Left ventricle myocardium inferior (tissue), 1 donor: Measurements from ENCODE around the gene SLC25A48. TPM values are rescaled to one million over a fixed set of nuclear protein-coding genes. Genes with fewer than 3 reads are reported as not detected.

ENCODE experiments used
- DNase-seq: peaks from one replicate; pipeline ENCODE4 v3.0.0-alpha.2; 2020
- H3K27ac ChIP-seq: fragments of 200-600 bp; replicated peaks from 2 replicates; pipeline ENCODE4 v1.8.0; 2021
- H3K27me3 ChIP-seq: fragments of 200-600 bp; 2 replicates; pipeline ENCODE4 v1.8.0; 2021; ENCODE audit warnings: low read depth
- H3K36me3 ChIP-seq: fragments of 200-600 bp; 2 replicates; pipeline ENCODE4 v1.8.0; 2021
- H3K4me1 ChIP-seq: fragments of 200-600 bp; 2 replicates; pipeline ENCODE4 v1.8.0; 2021
- H3K4me3 ChIP-seq: fragments of 200-600 bp; 2 replicates; pipeline ENCODE4 v1.8.0; 2021; ENCODE audit warnings: mild to moderate bottlenecking, moderate library complexity
- H3K9me3 ChIP-seq: fragments of 200-600 bp; replicated peaks from 2 replicates; pipeline ENCODE4 v1.8.0; 2021
- intact Hi-C: fragments of 100-400 bp; cut with micrococcal nuclease; formaldehyde crosslinking; loops from one replicate; pipeline ENCODE4 v1.11.0; 2022
- total RNA-seq: library from RNA; stranded (reverse); fragmentation: NEBNext Ultra II Directional; extraction: Animal tissue kit (Norgen Biotek cat#: 25700); gene quantifications from one replicate; pipeline ENCODE4 v1.2.1, GENCODE V29; 2021
- TF ChIP-seq, protein P1 (sequence below): fragments of 200-600 bp; IDR thresholded peaks from 2 replicates; pipeline ENCODE4 v1.8.0; 2021; ENCODE audit warnings: antibody characterized with exemption, mild to moderate bottlenecking, borderline replicate concordance
- donor health status: DM: no; HTN: yes; CAD: no; lungs with severe emphysema.

The SLC25A48 gene
- total RNA-seq, 1 donor from 2014 or later = not detected

- Histone ChIP-seq H3K36me3 (no peaks in the 10 kb centered on the region), H3K27ac (no peak overlapping the region), H3K4me1 (no peaks in the 10 kb centered on the region), H3K27me3 (peaks cover 59% of the 10 kb centered on the region), H3K4me3 (no peak overlapping the region), H3K9me3 (no peaks in the 10 kb centered on the region)
- no peak for DNase-seq
- intact Hi-C loops = no loop called here
- TF ChIP-seq, protein P1, sequence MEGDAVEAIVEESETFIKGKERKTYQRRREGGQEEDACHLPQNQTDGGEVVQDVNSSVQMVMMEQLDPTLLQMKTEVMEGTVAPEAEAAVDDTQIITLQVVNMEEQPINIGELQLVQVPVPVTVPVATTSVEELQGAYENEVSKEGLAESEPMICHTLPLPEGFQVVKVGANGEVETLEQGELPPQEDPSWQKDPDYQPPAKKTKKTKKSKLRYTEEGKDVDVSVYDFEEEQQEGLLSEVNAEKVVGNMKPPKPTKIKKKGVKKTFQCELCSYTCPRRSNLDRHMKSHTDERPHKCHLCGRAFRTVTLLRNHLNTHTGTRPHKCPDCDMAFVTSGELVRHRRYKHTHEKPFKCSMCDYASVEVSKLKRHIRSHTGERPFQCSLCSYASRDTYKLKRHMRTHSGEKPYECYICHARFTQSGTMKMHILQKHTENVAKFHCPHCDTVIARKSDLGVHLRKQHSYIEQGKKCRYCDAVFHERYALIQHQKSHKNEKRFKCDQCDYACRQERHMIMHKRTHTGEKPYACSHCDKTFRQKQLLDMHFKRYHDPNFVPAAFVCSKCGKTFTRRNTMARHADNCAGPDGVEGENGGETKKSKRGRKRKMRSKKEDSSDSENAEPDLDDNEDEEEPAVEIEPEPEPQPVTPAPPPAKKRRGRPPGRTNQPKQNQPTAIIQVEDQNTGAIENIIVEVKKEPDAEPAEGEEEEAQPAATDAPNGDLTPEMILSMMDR = no peak
These were observed 9.3 kb downstream of the SLC25A48 start for GRCh38 chr5:135843571-135844337.

GRCh38 chr5:135846311-135846710 lies 11.8 kb downstream of the SLC25A48 start:
- TF ChIP-seq, protein P1 = no peak
- intact Hi-C loops = no loop called here
- Histone ChIP-seq H3K27me3 (peaks cover 34% of the 10 kb centered on the region), H3K36me3 (no peaks in the 10 kb centered on the region), H3K4me1 (no peaks in the 10 kb centered on the region), H3K9me3 (no peaks in the 10 kb centered on the region), H3K4me3 (no peak overlapping the region), H3K27ac (no peak overlapping the region)
- no peak for DNase-seq

DNA sequence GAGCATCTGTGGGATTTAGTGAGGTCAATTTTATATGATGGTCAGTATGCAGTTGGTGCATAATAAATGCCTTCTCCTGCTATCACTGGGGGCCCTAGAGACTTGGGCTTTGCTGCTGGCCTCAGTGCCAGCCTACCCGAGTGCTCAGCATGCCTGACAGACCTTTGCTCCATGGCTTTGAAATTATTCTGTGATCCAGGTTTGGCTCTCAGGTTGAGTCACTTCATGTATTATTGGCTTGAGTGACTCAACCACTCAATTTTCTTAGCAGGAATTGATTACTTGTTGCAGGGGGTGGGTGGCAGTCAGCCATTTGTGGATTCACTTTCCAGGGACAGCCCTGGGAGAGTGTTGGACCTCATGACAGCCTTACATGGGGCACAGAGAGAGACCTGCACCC lies 13.5 kb downstream of the SLC25A48 start:
- Histone ChIP-seq H3K27ac (no peak overlapping the region), H3K9me3 (no peaks in the 10 kb centered on the region), H3K4me3 (no peak overlapping the region), H3K4me1 (no peaks in the 10 kb centered on the region), H3K36me3 (no peaks in the 10 kb centered on the region), H3K27me3 (peaks cover 26% of the 10 kb centered on the region)
- intact Hi-C loops = no loop called here
- no peak for DNase-seq
- TF ChIP-seq, protein P1 = no peak

- Histone ChIP-seq H3K36me3 (no peaks in the 10 kb centered on the region), H3K27ac (no peak overlapping the region), H3K4me3 (no peak overlapping the region), H3K9me3 (peaks cover 9% of the 10 kb centered on the region), H3K27me3 (peaks cover 9% of the 10 kb centered on the region), H3K4me1 (no peaks in the 10 kb centered on the region)
- no peak for DNase-seq
- intact Hi-C loops = no loop called here
- TF ChIP-seq, protein P1 = no peak
These were observed 15.8 kb downstream of the SLC25A48 start for GRCh38 chr5:135850231-135850630.

GRCh38 chr5:135850671-135851070 lies 16.2 kb downstream of the SLC25A48 start:
- TF ChIP-seq, protein P1 = no peak
- no peaks in the 10 kb centered on the region for H3K4me1 ChIP-seq
- H3K27ac ChIP-seq = no peak overlapping the region
- no peak overlapping the region for H3K4me3 ChIP-seq
- no peaks in the 10 kb centered on the region for H3K36me3 ChIP-seq
- intact Hi-C loops = no loop called here
- H3K9me3 ChIP-seq = peaks cover 9% of the 10 kb centered on the region
- DNase-seq = no peak
- peaks cover 8% of the 10 kb centered on the region for H3K27me3 ChIP-seq
